Natural killer cell (primary cell): ENCODE measurements around the gene GRK1. TPM values are rescaled to one million over a fixed set of nuclear protein-coding genes. Genes with fewer than 3 reads are reported as not detected.

ENCODE experiments used
- ATAC-seq, 3 donors: fragments of 150-1000 bp in 2 of 3; fragments of 200-7000 bp in 1 of 3; cut with Tn5 transposase; 1 replicate in 1 of 3; 2 replicates in 2 of 3; pipeline ENCODE4 v1.10.0; 2021; ENCODE audit warnings: mild to moderate bottlenecking in 2 of 3, moderate library complexity in 2 of 3
- DNase-seq, 2 donors: peaks; one replicate each; pipeline versions ENCODE4 v3.0.0 to v3.0.0-alpha.2; 2013 to 2021; ENCODE audit warnings: mixed read lengths in 1 of 2
- H3K27ac ChIP-seq: one replicate; pipeline ENCODE4 v1.5.1; 2013; ENCODE audit warnings: mild to moderate bottlenecking, low read length
- H3K27me3 ChIP-seq: one replicate; pipeline ENCODE4 v1.6.1; 2013; ENCODE audit warnings: low read length; ENCODE audit not compliant: control insufficient read depth, insufficient read depth
- H3K36me3 ChIP-seq: one replicate; pipeline ENCODE4 v1.6.1; 2013; ENCODE audit warnings: low read length; ENCODE audit not compliant: control insufficient read depth, insufficient read depth
- H3K4me1 ChIP-seq: one replicate; pipeline ENCODE4 v1.6.1; 2013; ENCODE audit warnings: low read length; ENCODE audit not compliant: control insufficient read depth, insufficient read depth
- H3K4me3 ChIP-seq: one replicate; pipeline ENCODE4 v1.5.1; 2013; ENCODE audit warnings: low read length
- H3K9me3 ChIP-seq: one replicate; pipeline ENCODE4 v1.6.1; 2013; ENCODE audit warnings: low read length; ENCODE audit not compliant: control insufficient read depth, insufficient read depth
- H3K27ac Mint-ChIP-seq, 2 donors: one replicate each; pipeline ENCODE4 v1.8.0; 2022; ENCODE audit warnings: mild to moderate bottlenecking in 2 of 2, mixed read lengths in 2 of 2, moderate library complexity in 1 of 2
- H3K27me3 Mint-ChIP-seq, 2 donors: one replicate each; pipeline ENCODE4 v1.8.0; 2022; ENCODE audit warnings: low read depth in 2 of 2, mixed read lengths in 2 of 2
- H3K36me3 Mint-ChIP-seq: one replicate; pipeline ENCODE4 v1.8.0; 2022; ENCODE audit warnings: mixed read lengths
- H3K4me1 Mint-ChIP-seq, 2 donors: one replicate each; pipeline ENCODE4 v1.8.0; 2022; ENCODE audit warnings: mixed read lengths in 2 of 2
- H3K4me3 Mint-ChIP-seq: one replicate; pipeline ENCODE4 v1.8.0; 2022; ENCODE audit warnings: mild to moderate bottlenecking, moderate library complexity, mixed read lengths
- H3K9me3 Mint-ChIP-seq, 2 donors: one replicate each; pipeline ENCODE4 v1.8.0; 2022; ENCODE audit warnings: mixed read lengths in 2 of 2
- CTCF ChIP-seq: fragments of 200-600 bp; IDR thresholded peaks from one replicate; pipeline ENCODE4 v1.8.0; 2022; ENCODE audit warnings: antibody characterized with exemption
- WGBS: methylation state at CpG from one replicate; pipeline ENCODE4 v1.1.7; 2013; ENCODE audit warnings: missing lambda C conversion rate; ENCODE audit not compliant: insufficient coverage; 5-methylcytosine and 5-hydroxymethylcytosine counted together
- intact Hi-C: fragments of 100-400 bp; cut with micrococcal nuclease; formaldehyde crosslinking; loops from one replicate; pipeline ENCODE4 v1.14.2; 2022
- total RNA-seq, 4 donors: library from RNA; stranded (reverse); fragments of 120-200 nt in 1 of 4; gene quantifications; one replicate each; pipeline versions ENCODE4 v1.2.3 to v1.2.4, GENCODE V29; 2013 to 2022

The GRK1 gene
- total RNA-seq, 3 donors from 2014 or later (not counting 1 experiment from before 2014, with no cell fraction given) = not detected

- DNase-seq = peak in 1 of 2 donors; percentile 5
These were observed 19.4 kb upstream of the GRK1 start for GRCh38 chr13:113647351-113648215.

GRCh38 chr13:113648216-113648610, 18.8 kb upstream of the GRK1 start:
- Histone ChIP-seq H3K27ac (no peak overlapping the region), H3K36me3 (no peaks in the 10 kb centered on the region), H3K4me3 (no peak overlapping the region), H3K9me3 (no peaks in the 10 kb centered on the region), H3K4me1 (peaks cover 15% of the 10 kb centered on the region), H3K27me3 (no peaks in the 10 kb centered on the region)
- H3K27ac Mint-ChIP-seq = no peak overlapping the region
- H3K27me3 Mint-ChIP-seq = peaks cover 0 to 3% of the 10 kb centered on the region in 2 donors
- H3K4me3 Mint-ChIP-seq = no peak overlapping the region
- no peaks in the 10 kb centered on the region for H3K9me3 Mint-ChIP-seq
- peaks cover 7 to 13% of the 10 kb centered on the region in 2 donors for H3K4me1 Mint-ChIP-seq
- H3K36me3 Mint-ChIP-seq = no peaks in the 10 kb centered on the region
- intact Hi-C loops = no loop called here
- WGBS = 93% methylated on average over 13 of the region's 13 CpGs
- ATAC-seq = no peak
- DNase-seq = no peak
- TF ChIP-seq CTCF = no peak

More at GRCh38 chr13:113647351-113648215, 19.4 kb upstream of the GRK1 start:
- peaks cover 9% of the 10 kb centered on the region for H3K4me1 ChIP-seq
- H3K36me3 Mint-ChIP-seq = no peaks in the 10 kb centered on the region
- H3K36me3 ChIP-seq = no peaks in the 10 kb centered on the region
- no peaks in the 10 kb centered on the region for H3K27me3 ChIP-seq
- no peaks in the 10 kb centered on the region for H3K9me3 ChIP-seq
- no peak for ATAC-seq
- H3K27ac Mint-ChIP-seq = no peak overlapping the region
- H3K4me3 ChIP-seq = no peak overlapping the region
- no peak for TF ChIP-seq CTCF
- no peak overlapping the region for H3K27ac ChIP-seq
- peaks cover 1 to 7% of the 10 kb centered on the region in 2 donors for H3K4me1 Mint-ChIP-seq
- no peak overlapping the region for H3K4me3 Mint-ChIP-seq
- 70% methylated on average over 42 of the region's 42 CpGs for WGBS
- H3K27me3 Mint-ChIP-seq = peaks cover 0 to 3% of the 10 kb centered on the region in 2 donors
- intact Hi-C loops = no loop called here
- no peaks in the 10 kb centered on the region for H3K9me3 Mint-ChIP-seq

GRCh38 chr13:113649212-113649611, 17.8 kb upstream of the GRK1 start:
- H3K4me1 Mint-ChIP-seq = peaks cover 17 to 23% of the 10 kb centered on the region in 2 donors
- intact Hi-C loops = no loop called here
- Histone ChIP-seq H3K4me1 (peaks cover 24% of the 10 kb centered on the region), H3K36me3 (no peaks in the 10 kb centered on the region), H3K27ac (no peak overlapping the region), H3K9me3 (no peaks in the 10 kb centered on the region), H3K27me3 (no peaks in the 10 kb centered on the region), H3K4me3 (no peak overlapping the region)
- H3K27me3 Mint-ChIP-seq = peaks cover 0 to 3% of the 10 kb centered on the region in 2 donors
- ATAC-seq (no peak), DNase-seq (no peak)
- no peaks in the 10 kb centered on the region for H3K9me3 Mint-ChIP-seq
- 90% methylated on average over 17 of the region's 17 CpGs for WGBS
- H3K36me3 Mint-ChIP-seq = no peaks in the 10 kb centered on the region
- no peak for TF ChIP-seq CTCF
- no peak overlapping the region for H3K27ac Mint-ChIP-seq
- no peak overlapping the region for H3K4me3 Mint-ChIP-seq
